ENCODE data around the gene OSTN.
"Not testable (repeated sequence)": the region's sequence is repeated elsewhere in the genome, so short reads cannot be mapped to it uniquely, and the experiment has no call there.

The OSTN gene

DNA sequence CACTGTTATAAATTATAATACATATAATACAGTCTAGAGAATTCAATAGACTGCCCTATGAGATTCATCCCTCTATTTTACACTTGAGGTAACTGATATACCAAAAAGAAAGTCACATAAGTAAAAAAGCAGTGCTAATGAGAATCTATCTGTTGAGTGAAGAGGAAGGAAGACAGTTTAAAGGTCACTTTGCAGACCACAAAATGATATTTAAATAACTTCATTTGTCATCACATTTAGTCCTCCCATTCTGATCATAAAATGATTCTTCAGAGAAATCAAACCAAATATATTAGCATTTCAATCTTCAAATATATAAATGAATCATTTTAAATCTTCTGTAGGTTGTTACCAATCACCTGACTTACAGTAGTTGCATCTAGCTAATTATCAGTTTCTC lies 69.7 kb downstream of the OSTN start:
- DNase-seq: no peak

GRCh38 chr3:191269289-191270085 lies 70.4 kb downstream of the OSTN start:
- no peak for DNase-seq

- DNase-seq: not testable (repeated sequence)
Observed at GRCh38 chr3:191275244-191275643, 76.2 kb downstream of the OSTN start.

- no peak for DNase-seq
Observed at GRCh38 chr3:191275751-191276150, 76.7 kb downstream of the OSTN start.

- DNase-seq: no peak
Observed at GRCh38 chr3:191280111-191280510, 81.1 kb downstream of the OSTN start.

DNA sequence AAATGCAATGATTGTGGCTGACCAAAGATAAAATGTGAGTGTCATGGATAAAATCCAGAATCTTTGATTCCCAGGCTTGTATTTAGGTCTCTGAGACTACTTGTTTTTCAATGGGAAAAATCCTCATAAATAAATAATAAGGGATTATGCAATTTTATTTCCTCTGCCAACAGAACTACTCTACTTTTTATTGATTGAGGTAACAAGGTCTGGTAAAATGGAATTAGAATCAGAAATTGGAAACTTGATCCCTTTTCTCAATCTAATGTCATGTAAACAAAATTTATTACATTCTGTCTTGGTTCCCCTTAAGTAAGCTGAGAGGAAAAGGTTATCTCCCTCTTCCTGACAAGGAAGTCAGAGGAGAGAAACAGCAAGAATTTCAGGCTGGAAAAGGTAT lies 81.8 kb downstream of the OSTN start:
- no peak for DNase-seq

DNA sequence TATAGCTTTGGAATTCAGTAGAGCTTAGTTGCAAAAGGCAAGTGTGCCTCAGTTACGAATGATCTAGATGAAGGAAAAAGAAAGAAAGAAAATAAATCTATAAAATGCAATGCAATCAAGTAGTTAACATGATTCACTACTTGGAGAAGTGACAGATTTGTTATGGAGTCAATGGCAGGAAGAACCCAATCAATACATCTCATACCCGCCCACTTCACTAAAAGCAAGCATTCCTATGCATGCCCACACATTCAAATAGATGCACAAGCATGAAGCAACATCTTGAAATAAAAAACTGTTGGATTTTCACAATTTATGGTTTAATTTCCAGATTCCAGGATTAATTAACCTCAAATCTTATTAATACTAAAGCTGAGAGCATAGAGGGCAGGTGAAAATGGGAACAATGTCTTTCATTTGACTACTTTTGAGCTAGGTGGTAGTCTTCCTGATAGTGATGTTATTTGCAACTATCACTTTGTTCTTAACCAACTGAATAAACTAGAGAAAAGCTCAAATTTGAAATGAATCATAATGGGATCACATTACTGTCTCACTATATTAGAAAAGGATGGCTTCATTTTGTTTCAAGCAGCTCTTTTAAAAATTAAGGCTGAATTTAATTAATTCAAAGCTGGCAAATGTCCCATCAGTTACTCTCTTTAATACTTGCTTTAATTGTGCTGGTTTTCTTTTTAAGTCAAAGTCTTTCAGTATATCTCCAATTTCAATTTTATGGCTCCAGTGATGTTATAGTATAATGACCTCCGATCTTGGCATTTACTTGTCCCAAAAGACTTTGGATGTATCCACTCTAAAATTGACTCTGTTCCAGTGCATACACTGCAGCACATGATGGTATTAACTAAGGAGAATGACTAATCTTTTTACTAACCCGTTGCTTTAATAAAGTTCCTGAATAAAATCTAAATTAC lies 83.5 kb downstream of the OSTN start:
- DNase-seq: no peak

DNA sequence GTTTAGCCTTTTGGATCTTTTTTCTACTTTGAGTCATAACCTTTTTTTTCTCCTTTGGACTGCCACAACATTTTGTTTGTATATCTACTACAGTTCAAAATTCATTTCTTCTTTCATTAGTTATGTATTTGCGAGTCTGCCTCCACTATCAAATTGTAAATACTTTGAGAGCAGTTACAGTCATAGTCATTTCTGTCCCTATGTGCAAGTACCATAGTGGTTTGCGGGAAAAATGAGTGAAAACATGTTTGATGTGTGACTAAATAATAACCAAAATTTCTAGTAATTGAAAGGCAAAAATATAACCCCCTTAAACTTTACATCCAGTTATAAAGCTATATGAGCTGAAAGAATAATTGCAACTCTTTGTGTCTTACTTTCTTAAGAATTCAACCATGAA lies 84.4 kb downstream of the OSTN start:
- no peak for DNase-seq

DNA sequence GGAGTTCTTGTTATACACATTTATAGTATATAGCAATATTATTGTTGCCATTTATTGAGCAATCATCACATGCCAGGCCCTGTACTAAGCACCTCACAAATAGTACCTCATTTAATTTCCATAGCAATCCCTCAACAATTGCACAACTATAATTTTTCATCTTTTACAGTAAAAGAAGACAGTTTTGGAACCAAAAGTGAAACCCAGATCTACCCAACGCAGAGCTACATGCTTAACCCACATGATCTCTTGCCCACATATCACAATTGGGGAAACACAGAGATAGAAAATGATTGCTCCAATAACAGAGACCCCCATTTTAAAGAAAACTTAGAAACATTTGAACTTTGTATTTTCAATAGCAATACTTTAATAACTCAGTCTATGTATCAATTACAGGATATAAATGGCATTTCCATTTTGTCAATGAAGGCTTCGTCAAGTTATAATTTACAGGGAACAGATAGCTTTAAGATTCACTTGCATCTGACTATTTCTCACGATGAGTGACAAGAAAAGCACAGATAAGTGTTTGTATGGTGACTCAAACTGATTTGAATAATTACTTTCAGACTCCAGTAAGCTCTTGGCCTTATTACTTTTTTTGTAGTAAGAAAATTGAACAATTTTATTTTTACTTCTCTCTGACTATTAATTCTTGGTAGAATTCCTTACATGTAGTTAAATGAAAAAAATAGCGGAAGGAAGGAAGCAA lies 91.4 kb downstream of the OSTN start:
- peak; percentile 26 for DNase-seq

- no peak for DNase-seq
Observed at GRCh38 chr3:191292243-191293015, 93.4 kb downstream of the OSTN start.

DNA sequence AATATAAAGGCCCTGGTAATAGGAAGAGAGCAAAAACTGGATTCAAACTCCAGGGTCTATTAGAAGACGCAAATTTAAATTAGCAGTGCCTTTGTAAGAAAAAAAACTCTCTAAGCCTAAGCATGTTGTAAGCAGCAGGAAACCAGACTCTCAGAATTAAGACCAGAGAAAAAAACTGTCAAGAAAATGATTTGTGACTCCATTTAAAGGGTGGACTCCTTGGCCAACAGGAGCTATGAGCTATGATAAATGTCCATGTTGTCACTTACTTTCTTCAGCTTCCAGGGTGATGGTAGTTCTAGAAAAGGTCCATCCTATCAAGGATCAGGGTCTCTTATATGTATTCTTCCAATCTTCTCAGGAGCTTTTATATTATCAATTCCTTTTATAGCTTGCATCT lies 95.2 kb downstream of the OSTN start:
- DNase-seq: no peak

- peak; percentile 70 for DNase-seq
Observed at GRCh38 chr3:191296041-191296541, 97.0 kb downstream of the OSTN start.

DNA sequence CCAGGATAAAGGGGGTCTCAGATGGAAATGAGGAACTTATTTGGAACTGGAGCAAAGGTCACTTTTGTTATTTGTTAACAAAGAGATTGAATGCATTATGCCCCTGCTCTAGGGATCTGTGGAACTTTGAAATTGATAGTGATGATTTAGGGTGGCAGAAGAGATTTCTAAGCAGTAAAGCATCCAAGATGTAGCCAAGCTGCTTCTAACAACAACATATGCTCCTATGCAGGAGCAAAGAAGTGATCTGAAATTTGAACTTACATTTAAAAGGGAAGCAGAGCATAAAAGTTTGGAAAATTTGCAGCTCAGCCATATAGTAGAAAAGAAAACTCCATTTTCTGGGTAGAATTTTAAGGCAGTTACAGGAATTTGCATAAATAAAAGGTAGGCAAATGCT lies 99.8 kb downstream of the OSTN start:
- DNase-seq: no peak

DNA sequence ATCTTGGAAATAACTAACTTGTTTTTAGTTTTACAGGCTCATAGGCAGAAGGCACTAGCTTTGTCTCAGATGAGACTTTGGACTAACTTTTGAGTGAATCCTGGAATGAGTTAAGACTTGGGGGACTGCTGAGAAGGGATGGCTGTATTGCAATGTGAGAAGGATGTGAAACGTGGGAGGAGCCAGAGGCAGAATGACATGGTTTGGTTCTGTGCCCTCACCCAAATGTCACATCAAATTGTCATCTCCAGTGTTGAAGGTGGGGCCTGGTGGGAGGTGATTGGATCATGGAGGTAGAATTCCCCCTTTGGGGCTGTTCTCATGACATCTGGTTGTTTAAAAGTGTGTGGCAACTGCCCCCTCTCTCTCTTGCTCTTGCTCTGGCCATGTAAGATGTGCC lies 101.4 kb downstream of the OSTN start:
- no peak for DNase-seq

DNA sequence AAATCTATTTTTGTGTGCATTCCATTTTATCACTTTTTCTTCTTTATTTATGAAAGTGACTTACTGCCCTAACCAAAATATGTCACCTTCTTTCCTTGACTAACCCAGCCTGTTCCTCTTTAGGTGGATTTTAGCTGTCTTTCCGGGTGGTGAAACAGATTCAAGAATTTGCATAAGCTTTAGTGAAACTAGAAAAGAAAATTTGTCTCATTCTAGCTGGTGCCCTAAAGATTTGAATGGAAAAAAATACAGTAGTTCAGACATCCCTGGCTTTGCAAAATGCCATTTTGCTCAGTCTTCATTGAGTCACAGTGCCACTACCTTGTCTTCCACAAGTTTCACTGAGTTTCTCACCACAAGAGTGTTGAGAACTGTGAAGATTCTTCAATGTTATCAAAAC lies 102.0 kb downstream of the OSTN start:
- DNase-seq: no peak

GRCh38 chr3:191301782-191302411 lies 102.9 kb downstream of the OSTN start:
- no peak for DNase-seq

DNA sequence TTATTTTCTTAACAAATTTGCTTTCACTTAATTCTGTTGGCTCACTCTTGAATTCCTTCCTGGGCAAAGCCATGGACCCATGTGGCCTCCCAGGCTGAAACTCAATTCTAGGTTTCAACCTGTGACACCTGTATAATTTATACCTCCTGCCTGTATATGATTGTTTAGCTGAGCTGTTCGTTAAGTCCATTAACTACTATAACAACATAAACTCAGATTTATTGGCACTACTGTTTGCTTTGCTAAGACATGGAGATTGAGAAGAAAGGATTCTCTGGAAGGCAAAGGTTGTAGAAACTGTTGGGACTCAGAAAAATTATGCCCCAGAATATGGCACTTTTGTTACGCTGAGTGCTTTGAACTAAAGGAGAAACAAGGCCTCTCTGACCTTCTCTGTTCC lies 103.4 kb downstream of the OSTN start:
- DNase-seq: no peak

DNA sequence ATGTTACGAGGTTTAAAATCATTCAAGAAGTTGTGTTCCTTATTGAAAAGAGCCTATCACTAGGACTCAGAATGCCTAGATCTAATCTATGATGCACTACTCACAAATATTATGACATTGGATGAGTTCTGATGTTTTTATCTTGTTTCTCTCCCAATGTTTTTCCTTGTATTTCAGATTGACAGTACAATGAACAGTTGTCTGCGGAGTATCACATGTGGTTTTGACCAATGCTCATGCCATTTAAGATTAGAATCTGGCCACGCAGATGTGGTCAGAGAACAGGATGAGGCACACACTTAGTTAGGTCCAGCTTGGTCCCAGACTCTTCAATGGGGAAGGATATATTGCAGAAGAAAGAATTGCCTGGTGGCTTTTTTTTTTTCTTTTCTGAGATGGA lies 104.6 kb downstream of the OSTN start:
- DNase-seq: no peak

DNA sequence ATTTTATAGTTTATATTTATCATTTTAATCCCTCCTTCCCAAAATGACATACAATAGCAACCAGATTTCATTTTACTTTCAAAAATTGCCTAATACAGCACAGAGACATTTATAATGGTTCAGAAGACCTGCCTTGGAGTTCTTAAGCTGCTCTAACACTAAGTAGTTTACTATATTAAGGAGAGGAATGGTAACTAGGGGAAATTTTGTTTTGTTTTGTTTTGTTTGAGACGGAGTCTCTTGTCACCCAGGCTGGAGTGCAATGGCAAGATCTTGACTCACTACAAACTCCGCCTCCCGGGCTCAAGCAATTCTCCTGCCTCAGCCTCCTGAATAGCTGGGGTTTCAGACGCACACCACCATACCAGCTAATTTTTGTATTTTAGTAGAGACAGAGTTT lies 107.4 kb downstream of the OSTN start:
- no peak for DNase-seq

DNA sequence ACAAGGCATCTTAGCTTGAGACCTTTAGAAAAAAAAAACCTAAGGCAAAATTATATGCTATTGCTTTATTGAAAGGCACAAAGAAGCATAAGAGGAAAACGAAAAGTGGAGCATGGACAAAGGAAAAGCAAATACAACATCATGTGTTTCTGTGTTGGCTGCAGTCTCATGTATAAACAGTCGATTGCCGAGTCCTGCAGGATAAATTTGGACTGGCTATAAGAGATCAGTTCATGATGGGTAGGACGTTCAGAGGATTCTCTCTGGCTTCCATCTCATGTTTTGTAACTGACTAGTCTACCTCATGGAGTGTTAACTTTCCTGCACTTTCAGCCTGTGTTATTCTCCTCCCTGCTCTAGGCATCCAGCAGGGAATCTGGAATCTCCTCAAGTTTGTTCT lies 108.3 kb downstream of the OSTN start:
- DNase-seq: no peak

DNA sequence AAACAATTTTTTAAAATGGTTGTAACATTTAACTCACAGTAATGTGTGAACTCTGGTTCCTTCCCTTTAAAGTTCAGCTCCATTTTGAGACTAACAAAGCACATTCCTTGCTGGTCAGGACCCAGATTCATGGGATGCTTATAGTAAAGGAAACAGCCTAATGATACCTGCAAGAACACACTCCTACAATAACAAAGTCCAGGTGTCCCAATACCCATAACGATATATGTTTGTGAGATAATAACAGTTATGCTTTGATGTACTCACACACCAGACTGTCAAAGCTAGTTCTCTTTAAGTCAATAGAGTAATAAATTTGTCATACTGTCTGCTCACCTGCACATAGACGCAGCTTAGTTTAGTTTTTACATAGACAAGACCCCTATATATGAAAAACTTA lies 114.3 kb downstream of the OSTN start:
- no peak for DNase-seq
